Kidney glomerular epithelial cell (primary cell): ENCODE measurements around the gene SDK2.
A peak's percentile ranks its signal among the peaks of the same experiment; 100 is the strongest.
"Not testable (repeated sequence)": the region's sequence is repeated elsewhere in the genome, so short reads cannot be mapped to it uniquely, and the experiment has no call there.

Source experiments
- DNase-seq: peaks from one replicate; lab custom pipeline; 2025; lab: John Stamatoyannopoulos, UW

Gene SDK2

DNA sequence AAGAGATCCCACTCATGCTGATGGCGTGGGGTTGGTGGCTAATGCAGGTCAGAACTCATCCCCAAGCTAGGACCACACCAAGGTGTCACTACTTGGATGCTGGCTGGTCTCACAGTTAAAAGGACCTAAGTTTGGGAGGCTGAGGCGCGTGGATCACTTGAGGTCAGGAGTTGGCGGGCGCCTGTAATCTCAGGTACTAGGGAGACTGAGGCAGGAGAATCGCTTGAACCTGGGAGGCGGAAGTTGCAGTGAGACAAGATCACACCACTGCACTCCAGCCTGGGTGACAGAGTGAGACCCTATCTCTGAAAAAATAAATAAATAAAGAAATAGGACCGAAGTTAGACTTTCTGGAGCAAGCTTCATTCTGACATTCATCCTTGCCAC is 325.8 kb downstream of the SDK2 start:
- DNase-seq, result no peak

DNA sequence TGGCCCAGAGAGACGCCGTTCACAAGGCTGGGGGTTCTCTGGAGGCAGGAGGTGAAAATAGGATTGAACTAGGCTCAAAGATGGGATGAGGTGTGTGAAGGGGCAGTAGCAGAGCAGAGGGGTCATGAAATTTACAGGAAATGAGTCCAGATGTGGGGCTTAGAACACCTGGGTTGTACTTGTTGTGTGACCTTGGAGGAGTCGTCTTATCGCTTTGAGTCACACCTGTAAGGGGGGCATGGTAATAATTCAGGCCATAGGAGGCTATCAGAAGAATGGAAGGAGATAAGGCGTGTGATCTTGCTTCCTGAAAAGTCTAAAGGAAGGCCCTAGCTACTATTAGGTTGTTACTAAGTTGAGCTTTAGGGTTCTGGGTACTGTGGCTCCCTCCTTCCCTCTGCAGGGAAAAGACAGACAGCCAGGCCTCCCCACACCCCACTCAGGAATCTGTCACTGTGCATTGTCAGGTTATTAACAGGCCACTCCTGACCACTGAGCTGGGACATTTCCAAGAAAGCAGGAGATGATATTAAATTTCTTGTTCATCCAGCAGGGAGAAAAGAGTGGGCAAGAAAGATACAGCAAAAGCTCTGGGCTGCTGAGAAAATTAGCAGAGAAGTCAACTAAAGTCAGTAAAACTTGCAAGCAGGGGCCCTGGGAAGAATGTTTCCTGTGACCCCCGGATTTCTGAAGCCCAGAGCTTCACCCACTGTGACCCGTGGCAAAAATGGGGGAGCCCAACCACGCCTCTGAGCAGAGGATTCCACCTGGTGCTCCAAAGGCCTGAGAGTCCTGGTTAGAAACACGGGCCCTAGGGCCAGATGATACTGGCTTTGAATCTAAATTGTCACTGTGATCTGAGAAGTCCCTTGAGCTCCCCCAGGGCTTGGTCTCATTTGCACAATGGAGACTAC is 326.5 kb downstream of the SDK2 start:
- DNase-seq, result no peak

DNA sequence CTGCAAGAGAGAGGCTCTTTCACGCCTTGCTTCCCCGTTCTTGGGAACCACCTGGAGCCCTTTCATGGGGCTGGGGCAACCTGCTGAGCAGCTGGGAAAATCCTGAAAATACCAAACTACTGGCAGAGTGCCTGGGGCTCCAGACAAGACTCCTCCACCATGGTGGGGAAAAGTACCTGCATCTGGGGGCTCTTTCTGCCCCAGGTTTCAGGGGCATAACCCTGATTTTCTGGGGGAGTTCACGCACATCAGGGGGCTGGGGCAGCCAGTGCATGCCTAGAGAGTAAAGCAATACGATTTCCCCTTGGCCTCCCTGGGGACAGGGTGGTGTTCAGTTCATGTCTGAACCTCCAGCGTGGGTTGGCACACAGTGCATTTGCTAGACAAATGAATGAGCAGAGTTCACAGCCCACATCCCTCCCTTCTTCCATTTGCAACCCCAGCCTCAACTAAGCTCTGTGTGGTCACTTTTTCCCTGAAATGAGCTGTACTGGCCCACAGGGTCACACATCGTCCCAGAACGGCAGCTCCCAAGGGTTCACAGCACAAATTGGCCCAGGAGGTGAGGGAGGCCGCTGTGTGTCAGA is 327.2 kb downstream of the SDK2 start:
- DNase-seq, result no peak

DNA sequence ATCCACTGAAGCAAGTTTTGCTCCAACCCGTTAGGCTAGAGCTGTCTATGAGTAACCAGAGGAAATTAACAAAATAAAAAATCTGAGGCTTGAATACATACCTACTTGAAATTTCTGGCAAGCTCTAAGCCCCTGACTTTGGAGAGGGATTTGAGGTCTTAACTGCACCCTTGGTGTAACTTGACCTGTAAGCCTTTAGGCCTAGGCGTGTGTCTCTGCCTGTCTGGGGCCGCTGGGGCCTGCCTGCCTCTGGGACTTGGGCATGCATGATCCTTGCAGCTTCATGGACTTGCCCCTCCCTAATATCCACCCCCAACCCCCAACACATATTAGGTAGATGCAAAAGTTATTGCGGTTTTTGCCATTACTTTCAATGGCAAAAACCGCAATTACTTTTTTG is 328.8 kb downstream of the SDK2 start:
- DNase-seq, result no peak

DNA sequence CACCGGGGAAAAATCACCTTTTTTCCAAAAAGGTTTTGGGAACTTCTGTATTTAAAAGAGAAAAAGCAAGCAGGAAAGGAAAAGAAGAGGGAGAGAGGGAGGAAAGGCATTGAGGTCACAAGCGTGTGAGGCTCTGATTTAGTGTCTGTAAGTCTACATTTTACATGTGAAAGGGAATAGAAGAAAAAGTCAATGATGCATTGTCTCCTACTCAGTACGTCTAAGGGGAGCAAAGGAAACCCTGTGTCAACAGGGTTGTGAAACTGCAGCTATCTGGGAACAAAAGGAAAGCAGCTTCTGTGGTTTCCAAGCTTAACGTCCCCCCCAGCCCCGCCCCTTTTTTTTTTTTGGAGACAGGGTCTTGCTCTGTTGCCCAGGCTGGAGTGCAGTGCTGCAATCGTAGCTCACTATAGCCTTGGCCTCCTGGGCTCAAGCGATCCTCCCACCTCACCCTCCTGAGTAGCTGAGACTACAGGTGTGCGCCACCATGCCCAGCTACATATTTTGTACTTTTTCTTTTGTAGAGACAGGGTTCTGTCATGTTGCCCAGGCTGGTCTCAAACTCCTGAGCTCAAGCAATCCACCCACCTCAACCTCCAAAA is 330.6 kb downstream of the SDK2 start:
- no peak for DNase-seq

DNA sequence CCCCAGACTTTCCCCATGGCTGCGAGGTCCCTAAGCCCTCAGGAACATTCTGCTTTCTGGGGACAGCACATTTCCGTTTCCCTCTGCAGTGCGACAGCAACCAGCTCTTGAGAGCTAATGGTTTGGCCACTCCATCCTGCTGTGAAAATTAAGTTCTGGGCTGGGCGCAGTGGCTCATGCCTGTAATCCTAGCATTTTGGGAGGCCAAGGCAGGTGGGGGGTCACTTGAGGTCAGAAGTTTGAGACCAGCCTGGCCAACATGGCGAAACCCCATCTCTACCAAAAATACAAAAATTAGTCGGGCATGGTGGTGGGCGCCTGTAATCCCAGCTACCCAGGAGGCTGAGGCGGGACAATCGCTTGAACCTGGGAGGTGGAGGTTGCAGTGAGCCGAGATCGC is 331.4 kb downstream of the SDK2 start:
- not testable (repeated sequence) for DNase-seq

DNA sequence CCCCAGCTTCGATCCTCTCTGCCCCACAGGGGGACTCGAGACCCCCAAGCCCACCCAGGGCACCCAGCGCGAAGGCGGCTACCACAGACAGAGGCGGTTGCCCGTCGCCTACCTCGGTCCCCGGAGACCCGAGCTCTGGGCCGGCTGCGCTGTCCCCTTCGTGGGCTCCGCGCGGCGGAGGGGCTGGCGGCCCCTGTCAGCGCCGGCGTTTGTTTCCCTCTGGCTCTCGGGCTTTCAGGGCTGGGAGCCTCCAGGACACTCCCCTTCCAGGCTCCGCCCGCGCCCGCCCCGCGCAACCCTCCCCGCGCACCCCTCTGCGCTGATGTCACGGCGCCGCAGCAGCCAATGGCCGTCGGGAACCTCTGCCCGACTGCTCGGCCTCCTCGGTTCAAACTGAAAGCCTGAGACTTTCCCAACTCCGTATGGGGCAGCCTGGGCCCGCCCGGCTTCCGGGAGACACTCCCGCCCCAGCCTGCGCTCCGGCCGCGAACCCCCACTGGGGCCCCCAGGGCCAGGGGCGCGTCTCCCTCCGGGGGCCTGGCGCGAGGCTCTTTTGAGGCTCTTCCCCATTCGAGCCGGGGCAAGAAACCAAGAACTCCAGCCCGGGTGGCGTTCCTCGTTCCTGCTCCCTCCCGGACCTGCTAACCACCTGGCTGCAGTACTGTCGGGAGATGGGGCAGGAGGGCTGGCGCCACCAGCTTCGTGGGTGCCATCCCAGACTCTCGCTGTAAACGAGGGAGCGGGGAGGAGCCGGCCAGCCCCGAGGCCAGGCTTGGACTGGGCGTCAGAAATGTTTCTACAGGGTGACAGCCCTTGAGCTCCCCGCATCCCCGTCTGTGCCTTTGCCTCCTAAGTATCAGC is 332.2 kb downstream of the SDK2 start, which contains the start of gene CDC42EP4:
TSS of gene CDC42EP4 (minus strand) at position 221 of the 861 bp plus-strand sequence. CDS start 25,501 bp downstream, outside the sequence.
- peak; percentile 81 for DNase-seq

DNA sequence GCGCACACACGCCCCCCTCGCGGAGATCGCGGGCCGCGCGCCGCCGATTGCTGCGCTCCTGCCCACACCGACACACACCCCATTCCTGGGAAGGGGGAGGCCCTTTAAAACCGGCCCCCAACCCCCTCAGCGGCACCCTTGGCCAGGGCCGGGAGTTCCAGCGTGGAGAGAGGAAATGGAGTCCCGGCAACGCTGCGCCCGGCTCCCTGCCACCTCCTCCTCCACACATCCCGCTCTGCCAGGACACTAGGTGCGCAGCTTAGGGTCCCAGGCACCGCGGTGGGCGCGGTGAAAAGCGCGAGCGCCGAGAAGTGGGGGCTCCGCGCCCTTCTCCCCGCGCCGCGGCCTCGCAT is 332.8 kb downstream of the SDK2 start:
- no peak for DNase-seq

DNA sequence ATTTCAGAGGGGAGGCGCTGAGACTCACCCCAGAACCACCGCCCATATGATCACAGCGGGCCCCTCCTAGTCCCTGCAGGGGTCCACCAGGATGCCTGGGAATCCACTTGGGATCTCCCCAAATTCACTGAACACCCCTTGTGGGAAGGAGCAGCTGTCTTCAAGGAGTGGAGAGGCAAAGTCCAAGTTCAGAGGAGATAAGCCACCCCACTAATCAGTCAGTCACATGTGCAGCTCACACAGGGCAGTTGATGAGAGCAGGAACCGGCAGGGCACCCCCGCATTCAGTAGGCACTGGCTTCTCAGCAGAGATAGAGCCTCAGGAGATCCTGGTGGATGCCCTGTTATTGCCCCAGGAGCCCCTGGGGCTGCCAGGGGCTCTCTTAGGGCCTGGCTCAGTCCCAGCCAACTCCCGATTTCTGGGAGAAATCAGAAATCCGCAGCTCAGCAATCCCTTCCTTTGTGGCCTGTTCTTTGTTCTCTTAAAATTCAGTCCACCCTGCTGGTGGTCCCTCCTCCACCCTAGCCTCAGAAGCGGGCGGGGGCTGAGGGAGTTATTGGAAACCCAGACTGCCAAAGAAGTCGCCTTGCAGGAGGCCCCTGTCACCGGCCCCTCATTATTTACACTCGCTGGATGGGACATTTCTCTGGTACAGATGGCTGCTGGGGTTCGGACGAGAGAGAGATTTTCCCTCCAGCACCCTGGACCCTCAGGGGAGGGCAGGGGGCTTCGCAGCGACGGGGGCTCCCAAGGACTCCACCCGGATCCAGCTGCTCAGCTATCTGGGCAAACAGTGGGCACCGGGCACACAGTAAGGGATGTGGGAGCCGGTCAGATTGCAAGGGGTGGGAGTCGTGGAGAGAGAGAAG is 334.3 kb downstream of the SDK2 start:
- DNase-seq, result no peak

DNA sequence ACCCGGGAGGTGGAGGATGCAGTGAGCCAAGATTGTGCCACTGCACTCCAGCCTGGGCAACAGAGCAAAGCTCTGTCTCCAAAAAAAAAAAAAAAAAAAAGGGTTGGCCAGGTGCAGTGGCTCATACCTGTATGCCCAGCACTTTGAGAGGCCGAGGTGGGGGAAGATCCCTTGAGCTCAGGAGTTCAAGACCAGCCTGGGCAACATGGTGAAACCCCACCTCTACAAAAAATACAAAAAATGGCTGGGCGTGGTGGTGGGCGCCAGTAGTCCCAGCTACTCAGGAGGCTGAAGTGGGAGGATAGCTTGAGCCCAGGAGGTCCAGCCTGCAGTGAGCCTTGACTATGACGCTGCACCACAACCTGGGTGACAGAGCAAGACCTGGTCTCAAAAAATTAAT is 335.3 kb downstream of the SDK2 start:
- not testable (repeated sequence) for DNase-seq

DNA sequence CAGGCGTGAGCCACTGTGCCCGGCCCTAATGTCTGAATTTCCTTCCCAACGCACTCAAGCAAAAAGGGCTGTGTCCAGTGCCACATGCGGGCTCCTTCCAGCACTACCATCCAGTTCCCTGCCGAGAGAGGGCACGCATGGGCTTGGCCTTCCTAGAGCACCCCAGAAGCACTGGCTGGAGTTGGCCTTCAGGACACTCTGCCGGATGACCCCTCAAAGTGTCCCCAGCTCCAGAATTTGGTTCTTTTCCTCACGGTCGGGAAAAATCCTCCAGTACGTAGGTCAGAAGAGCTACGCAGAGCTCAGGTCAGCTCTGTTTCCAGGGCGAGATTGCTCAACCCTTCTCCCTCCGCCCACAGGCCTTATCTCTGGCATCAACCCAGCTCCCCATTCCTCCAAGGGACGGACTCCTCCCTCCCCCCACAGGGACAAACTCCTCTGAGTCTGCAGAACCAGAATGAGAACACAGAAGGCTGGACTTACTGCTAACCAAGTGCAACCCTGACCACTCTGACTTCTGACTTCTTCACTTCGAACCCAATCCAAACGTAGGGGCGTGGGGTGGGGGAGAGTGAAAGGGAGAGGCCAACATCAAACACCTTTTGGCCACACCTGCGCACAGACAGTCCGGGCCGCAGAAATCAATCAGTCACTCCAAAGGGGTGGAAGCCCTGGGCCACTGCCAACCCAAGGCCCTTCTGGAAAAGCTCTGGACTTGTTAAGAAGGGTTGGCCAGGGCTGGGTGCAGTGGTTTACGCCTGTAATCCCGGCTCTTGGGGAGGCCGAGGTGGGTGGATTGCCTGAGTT is 336.0 kb downstream of the SDK2 start:
- DNase-seq, result peak; percentile 50

DNA sequence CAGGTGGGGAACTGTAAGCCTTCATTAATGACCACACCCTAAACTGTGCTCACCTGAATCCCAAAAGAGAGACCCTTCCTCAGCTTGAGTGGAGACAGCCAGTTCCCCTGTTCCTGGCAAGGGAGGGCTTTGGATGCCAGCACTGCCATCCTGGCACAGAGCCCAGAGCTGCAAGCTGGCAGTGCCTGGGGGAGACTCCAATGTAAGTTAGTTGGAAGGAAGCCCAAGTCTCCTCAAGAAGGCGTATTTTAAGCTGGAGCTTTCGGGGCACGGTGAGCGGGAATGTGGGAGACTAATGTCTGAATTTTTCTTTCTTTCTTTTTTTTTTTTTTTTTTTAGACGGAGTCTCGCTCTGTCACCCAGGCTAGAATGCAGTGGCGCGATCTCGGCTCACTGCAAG is 337.1 kb downstream of the SDK2 start:
- no peak for DNase-seq

DNA sequence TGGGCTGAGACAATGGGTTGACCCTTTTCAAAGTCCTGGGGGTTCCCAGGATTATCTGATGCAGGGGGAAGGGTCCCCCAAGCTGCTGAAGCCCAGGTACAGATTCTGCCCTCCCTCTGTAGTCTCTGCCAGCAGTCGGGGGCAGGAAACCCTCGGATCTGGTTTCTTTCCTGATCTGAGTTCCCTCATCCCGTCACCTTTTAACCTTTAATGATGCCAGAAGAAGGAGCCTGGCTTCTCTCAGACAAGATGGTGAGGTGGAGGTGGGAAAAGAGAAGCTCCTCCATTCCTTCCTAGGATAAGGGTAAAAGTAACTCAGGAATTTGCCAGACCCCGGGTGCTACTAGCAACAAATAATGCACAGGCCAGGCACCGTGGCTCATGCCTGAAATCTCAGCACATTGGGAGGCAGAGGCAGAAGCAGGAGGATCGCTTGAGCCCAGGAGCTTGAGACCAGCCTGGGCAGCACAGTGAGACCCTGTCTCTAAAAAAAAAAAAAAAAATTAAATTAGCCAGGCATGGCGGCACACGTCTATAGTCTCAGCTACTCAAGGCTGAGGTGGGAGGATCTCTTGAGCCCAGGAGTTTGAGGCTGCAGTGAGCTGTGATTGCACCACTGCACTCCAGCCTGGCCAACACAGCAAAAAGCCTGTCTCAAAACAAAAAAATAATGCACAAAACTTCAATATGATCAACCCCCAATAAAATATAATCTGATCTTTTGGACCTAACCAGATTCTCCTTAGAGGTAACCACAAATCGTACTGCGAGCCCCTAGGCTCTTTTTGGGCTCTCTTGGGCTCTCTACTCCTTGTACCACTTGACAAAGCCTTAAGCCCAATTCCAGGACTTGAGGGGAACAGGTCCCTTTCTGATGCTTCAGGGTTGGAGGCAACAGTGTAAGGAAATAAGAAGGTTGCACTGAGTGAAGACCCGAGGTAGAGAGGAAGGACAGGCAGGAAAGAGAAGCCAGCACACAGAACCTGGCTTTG is 338.1 kb downstream of the SDK2 start:
- DNase-seq, result no peak

DNA sequence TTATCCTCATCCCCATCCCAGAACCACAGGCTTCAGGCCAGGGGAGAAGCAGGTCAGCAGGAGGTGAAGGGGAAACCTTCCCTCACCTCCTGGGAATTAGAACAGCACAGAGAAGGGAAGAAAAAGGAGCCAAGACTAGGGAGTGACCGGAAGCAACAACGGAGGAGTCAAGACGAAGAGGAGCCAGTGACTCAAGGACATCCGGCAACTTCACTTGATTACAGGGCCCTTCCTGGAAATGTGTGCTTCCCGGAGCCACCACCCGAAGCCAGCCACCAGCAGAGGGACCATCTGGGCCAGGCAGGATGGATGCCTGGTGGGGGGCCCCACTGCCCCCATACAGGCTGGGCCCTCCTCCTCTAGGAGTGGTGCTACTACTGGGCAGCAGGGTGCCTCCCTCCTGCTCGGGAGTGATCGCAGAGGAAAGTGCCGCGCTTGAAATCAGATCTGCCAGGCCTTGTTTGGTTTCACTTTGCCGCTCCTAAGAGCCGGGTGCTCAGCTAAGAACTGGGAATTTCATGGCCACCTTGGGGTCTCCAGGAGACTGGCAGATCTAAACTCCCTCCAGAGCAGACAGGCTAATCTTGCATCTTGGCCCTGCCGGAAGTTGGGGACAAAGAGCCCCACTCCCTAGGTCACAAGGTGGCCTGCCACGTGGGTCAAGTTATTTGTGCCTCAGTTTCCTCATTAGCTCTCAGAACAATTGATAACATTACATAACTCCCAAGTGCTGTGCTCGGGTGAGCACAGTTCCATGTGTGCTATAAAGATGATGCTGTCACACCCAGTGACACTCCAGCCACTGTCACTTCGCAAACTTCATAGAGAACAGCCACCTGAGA is 339.1 kb downstream of the SDK2 start:
- DNase-seq, result peak; percentile 86

DNA sequence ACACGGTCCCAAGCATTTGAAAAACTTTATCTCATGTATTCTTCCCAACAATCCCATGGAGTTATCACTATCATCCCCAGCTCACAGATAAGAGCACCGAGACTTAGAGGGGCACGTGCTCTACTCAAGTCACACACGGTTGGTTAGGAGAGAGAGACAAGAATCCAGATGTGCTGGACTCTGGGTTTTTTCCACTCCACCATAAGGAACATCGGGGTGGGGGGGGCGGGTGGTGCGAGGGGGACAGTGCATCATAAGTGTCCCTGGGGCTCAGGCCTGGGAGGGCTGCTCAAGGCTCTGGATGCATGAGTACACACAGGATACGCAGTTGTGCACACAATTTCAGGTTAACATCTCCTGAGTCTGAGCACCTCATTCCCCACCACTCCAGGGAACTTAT is 339.8 kb downstream of the SDK2 start:
- no peak for DNase-seq

DNA sequence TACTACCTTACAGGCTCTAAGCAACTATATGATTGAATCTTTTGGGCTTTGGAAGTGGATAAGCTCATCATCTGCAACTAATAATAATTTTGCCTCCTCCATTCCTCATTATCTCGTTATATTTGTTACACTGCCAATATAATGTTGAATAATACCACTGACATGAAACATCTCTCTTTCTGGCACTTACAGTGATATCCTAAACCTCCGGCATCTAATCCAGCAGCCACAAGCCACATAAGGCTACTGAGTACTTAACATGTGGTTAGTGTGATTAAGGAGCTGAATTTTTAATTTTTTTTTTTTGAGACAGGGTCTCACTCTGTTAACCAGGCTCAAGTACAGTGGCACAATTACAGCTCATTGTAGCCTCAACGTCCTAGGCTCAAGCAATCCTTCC is 342.1 kb downstream of the SDK2 start:
- no peak for DNase-seq

DNA sequence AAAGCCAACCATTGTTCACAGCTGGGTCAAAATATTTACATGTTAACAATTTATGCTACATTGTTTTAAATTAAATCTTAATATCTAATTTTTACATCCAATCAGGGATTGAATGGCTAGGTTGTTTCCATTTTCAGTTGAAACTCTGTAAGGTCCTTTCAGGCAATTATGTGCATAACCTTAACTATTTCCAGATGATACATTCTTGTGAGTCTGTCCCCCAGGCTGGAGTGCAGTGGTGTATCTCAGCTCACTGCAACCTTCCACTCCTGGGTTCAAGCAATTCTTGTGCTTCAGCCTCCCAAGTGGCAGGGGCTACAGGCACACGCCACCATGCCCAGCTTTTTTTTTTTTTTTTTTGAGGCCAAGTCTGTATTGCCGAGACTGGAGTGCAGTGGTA is 342.9 kb downstream of the SDK2 start:
- DNase-seq, result no peak

DNA sequence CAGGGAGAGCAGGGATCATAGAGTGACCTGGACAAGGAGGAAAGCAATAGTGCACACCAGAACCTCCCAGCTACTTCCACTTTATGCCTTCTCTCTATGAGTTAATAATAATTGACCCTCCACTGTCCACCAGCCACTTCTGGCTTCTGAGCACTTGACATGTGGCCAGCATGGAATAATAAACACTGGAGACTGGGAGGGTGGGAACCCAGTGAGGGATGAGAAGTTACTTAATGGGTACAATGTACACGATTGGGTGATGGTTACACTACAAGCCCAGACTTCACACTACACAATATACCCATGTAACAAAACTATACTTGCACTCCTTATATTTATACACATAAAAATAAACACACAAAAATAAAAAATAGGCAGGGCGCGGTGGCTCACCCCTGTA is 343.9 kb downstream of the SDK2 start:
- no peak for DNase-seq
